Fibroblast of mammary gland (primary cell): ENCODE data around the gene CHST13.

Source experiments
- DNase-seq: peaks from one replicate; pipeline ENCODE4 v3.0.0-alpha.2; 2010; ENCODE audit warnings: low read depth
- H3K4me3 ChIP-seq: 2 replicates; pipeline ENCODE4 v1.5.1; 2011; ENCODE audit warnings: low read depth, mild to moderate bottlenecking, low read length, moderate library complexity; ENCODE audit not compliant: control insufficient read depth
- TF ChIP-seq, protein P1 (sequence below): conservative IDR thresholded peaks from 2 replicates; pipeline ENCODE4 v1.5.1; 2011; ENCODE audit warnings: low read depth, low read length, inconsistent platforms; ENCODE audit not compliant: control insufficient read depth, insufficient read depth

Gene CHST13

GRCh38 chr3:126493739-126494138 lies 30.2 kb upstream of the CHST13 start:
- no peak overlapping the region for H3K4me3 ChIP-seq
- DNase-seq, result no peak
- TF ChIP-seq, protein P1, sequence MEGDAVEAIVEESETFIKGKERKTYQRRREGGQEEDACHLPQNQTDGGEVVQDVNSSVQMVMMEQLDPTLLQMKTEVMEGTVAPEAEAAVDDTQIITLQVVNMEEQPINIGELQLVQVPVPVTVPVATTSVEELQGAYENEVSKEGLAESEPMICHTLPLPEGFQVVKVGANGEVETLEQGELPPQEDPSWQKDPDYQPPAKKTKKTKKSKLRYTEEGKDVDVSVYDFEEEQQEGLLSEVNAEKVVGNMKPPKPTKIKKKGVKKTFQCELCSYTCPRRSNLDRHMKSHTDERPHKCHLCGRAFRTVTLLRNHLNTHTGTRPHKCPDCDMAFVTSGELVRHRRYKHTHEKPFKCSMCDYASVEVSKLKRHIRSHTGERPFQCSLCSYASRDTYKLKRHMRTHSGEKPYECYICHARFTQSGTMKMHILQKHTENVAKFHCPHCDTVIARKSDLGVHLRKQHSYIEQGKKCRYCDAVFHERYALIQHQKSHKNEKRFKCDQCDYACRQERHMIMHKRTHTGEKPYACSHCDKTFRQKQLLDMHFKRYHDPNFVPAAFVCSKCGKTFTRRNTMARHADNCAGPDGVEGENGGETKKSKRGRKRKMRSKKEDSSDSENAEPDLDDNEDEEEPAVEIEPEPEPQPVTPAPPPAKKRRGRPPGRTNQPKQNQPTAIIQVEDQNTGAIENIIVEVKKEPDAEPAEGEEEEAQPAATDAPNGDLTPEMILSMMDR, result no peak

GRCh38 chr3:126494204-126494969 lies 29.6 kb upstream of the CHST13 start:
- H3K4me3 ChIP-seq, result no peak overlapping the region
- TF ChIP-seq, protein P1, result no peak
- DNase-seq, result no peak

DNA sequence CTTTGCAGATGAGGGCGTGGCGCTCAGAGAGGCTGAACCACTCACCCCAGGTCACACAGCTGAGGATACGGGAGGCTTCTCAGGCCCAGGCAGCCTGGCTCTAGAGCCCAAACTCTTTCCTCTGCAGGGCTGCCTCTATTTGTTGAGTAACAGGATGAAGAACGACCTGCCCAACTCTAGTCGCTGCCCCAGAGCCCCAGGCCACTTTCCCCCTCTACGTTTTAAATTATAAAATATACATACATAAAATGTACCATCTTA lies 29.1 kb upstream of the CHST13 start:
- DNase-seq, result no peak
- no peak overlapping the region for H3K4me3 ChIP-seq
- TF ChIP-seq, protein P1, result no peak

DNA sequence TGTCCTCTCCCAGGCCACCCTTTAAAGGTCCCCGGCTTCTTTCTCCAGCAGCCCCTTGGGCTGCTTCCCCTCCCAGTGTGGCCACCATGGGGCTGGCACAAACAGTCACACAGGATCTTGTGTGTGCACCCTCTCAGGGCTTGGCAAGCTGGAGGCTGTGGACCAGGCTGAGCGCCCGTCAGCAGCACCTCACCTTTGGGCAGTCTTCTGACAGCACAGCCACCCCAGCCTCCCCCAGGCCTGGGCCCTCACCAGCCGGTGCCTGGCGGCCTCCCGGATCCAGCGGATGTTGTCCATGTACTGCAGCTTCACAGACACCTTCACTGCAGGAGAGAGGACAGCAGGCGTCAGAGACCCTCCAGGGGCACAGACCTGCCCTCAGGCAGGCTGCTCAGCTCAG lies 28.2 kb upstream of the CHST13 start:
- TF ChIP-seq, protein P1, result no peak
- DNase-seq, result no peak
- no peak overlapping the region for H3K4me3 ChIP-seq

- TF ChIP-seq, protein P1, result no peak
- DNase-seq, result no peak
- no peak overlapping the region for H3K4me3 ChIP-seq
Measured at GRCh38 chr3:126496894-126497850, 26.8 kb upstream of the CHST13 start.

DNA sequence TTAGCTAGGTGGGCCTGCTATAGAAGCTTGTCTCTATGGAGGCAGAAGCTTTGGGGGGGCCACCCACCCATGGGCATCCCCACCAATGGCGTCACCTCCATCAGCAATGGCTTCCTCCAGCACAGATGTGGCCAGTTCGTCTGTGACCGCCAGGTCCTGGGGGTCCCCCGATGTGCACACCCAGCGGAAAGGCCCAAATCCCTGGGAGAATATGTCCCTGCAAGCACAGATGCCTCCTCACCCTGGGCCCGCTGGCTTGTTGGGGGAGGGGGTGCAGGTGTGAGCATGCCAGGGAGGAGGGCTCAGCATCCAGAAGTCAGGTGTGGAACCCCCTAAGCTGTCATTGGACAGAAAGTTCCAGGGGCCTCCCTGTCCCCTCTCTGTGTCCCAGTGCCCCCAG lies 26.0 kb upstream of the CHST13 start:
- no peak overlapping the region for H3K4me3 ChIP-seq
- DNase-seq, result no peak
- TF ChIP-seq, protein P1, result no peak

- DNase-seq, result no peak
- no peak overlapping the region for H3K4me3 ChIP-seq
- TF ChIP-seq, protein P1, result no peak
Measured at GRCh38 chr3:126498461-126498860, 25.5 kb upstream of the CHST13 start.
